Neuronal stem cell (in vitro differentiated cells): ENCODE results near the gene TOP1. TPM values are rescaled to one million over a fixed set of nuclear protein-coding genes. Genes with fewer than 3 reads are reported as not detected.

ENCODE experiments used
- small RNA-seq: library from polyadenylated mRNA; stranded (forward); fragments of <200 nt; extraction: miRNeasy Mini kit (QIAGEN cat#:217004); gene quantifications from one replicate; pipeline ENCODE3, GENCODE V24; 2013; ENCODE audit not compliant: insufficient read depth

TOP1 gene

Small RNAs within 50 kb of the gene (small RNA-seq; reads per million reads assigned to genes)
- gene MIR6871 (1.6 reads per million), gene RNU2-52P (not detected)
